ENCODE data around the gene COL5A1.

The COL5A1 gene

DNA sequence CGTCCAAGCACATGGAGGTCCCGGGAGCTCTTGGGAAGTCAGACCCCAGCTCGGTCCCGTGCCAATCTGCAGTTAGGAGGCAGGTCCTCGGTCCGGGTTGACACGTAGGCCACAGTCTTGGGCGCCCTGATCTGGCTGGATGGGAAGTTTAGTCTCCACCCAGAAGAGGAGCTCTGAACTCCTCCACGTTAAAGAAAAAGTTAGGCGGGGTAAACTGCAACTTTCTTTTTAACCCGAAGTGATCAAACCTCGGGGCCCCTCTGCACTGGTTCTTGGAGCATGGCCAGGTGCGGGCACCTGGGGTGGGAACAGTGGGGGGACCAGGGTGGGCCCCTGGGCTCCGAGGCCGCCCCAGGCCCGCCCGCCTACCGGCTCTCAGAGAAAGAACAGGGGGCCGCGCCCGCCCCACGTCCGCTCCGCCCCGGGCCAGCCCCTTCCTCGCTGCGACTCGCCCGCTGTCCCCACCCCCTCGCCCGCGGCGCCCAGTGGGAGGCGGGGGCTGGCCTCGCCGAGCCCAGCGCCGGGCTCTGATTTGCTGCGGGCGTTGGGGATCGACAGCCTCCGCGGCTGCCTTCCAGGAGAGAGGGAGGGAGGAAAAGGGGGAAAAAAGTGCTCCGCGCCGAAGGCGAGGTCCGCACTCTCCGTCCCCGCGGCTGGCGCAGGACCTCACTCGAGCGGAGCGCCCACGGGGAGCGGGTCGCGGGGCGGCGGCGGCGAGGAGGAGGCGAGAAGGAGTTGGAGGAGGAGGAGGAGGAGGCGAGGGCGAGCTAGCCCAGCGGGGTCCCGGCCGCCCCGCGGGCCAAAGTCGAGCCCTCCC lies at the start of gene COL5A1:
Gene COL5A1 (plus strand): TSS at position 631 of the 817 bp plus-strand sequence. CDS start 385 bp downstream, outside the sequence.
- no peak for DNase-seq

- DNase-seq: no peak
Measured at GRCh38 chr9:134592018-134592818, 49.4 kb upstream of the COL5A1 start.

GRCh38 chr9:134592819-134593200 lies 48.8 kb upstream of the COL5A1 start:
- DNase-seq: no peak

- no peak for DNase-seq
Measured at GRCh38 chr9:134593286-134594077, 48.1 kb upstream of the COL5A1 start.

- no peak for DNase-seq
Measured at GRCh38 chr9:134594078-134594941, 47.3 kb upstream of the COL5A1 start.

DNA sequence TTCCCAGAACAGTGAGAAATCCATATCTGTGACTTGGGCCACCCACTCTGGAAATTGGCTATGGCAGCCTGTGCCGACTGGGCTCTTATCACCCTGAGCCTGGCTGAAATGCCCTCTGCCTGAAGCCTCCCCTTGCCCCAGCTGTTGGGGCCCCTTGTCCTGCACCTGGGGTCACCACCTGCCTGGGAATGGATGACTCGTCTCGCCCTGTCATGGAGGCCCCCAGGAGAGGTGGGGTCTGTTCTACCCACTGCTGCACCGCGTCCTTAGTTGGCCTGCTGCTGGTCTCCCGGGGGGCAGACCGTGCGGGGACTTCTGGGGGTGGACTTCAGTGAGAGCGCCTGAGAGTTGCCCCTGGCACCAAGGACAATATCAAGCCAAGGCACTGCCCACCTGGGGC lies 46.6 kb upstream of the COL5A1 start:
- DNase-seq: no peak

DNA sequence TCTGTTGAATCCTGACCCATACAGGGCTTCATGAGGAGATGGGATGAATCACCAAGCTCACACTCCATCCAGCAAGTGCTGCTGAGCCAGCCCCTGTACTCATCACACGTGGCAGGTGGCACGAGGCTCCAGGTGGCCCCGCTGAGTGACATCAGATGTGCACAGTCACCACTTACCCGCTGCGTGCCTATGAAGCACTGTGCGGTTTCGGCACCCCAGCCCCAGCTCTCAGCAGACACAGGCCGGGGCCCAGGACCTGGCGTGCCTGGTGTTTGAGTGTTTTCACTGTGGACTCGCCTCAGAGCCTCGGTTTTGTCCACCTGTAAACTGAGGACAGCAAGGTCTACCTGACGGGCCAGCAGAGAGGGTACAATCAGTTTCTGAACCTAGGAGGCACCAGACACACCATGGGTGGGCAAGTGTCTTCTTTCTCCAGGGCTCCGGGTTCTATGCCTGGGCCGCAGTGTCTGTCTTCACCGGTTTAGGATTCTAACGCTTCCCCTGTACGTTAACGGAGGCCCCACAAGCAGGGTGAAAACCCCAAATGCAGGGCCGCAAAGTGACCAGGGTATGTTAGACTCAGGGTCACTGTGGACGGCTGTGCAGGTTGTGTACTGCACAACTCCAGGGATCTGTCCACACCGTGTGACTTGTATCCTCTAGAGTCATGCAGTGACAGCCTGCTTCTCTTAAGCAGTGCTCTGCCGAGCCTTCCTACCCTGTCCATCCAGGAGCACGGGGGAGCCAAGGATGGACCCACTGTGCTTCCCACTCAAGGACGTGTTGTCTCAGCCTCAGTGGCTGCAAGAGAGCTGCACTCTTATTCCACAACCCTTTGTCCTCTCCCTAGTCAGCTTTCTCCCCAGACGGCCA lies 44.3 kb upstream of the COL5A1 start:
- no peak for DNase-seq

DNA sequence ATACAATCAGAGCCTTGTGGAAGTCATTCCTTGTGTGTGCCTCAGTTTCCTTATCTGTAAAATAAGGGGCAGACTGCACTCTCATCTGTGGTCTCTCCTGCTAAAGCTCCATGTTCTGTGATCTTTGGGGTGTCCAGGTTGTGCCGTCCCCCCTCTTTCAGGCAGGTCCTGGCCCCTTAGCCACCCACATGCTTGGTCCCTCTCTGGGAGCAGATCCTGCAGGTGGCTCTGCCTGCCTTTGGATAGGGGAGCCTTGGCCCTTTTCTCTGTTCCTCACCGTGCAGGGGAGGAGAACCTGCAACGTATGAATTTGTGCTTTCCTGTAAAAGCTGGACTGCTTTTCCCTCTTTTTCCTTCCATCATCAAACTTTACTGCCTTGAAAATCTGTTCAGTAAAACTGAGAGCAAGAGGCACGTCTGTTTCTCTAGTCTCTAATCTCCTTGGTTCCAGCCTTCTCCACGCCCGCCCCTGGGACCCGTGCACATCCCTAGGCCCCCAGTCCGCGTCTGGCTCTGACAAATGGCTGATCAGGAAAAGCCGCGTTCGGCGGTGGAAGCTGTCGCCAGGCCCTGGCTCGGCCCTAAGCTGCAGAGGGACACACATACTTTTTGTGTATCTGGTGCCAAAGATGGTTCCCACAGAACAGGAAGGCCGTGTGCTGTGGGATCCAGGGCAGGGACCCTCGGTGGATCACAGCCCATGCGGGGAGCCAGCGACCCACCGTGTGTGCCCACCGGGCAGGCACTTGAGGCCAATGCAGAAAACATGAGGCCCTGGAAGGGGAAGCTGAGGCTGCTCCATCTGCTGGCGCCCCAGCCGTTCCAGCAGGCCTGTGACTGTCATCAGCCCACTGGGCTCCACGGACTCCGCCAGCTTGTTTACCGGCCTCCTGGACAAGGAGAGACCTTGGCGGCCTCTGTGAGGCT lies 43.4 kb upstream of the COL5A1 start:
- DNase-seq: no peak

DNA sequence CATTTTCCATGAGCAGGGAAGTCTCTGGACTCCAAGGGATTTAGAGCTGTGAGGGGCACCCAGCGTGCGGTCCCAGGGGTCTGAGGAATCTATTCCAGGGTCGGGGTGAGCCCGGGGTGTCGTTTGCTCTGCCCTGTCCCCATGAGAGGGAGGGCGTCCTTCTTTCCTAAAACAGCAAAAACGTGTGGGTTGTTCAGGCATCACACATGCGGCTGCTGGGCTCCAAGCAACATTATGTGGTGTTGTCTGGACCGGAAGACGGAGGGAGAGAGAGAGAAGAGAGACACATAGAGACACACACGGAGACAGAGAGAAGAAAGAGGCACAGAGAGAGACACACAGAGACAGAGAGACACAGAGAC lies 42.7 kb upstream of the COL5A1 start:
- no peak for DNase-seq

DNA sequence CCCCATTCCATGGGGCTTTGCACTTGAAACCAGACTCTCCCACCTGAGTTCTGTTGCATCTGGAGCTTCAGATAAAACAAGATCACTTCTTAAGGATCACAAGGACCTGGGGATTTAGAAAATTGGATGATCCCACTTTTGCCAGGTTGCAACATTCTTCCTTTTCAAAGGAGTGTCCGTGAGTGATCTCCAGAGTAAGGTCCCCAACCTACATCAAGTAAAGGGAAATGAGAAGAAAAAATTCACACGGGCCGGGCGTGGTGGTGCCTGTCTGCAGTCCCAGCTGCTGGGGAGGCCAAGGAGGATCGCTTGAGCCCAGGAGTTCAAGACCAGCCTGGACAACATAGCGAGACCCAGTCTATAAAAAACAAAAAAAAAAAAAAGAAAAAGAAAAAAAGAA lies 41.2 kb upstream of the COL5A1 start:
- DNase-seq: no peak

GRCh38 chr9:134600836-134601638 lies 40.6 kb upstream of the COL5A1 start:
- DNase-seq: no peak

- no peak for DNase-seq
Measured at GRCh38 chr9:134601764-134602163, 39.8 kb upstream of the COL5A1 start.

- no peak for DNase-seq
Measured at GRCh38 chr9:134602547-134603362, 38.8 kb upstream of the COL5A1 start.

- DNase-seq: no peak
Measured at GRCh38 chr9:134604834-134605233, 36.8 kb upstream of the COL5A1 start.

- no peak for DNase-seq
Measured at GRCh38 chr9:134605351-134605965, 36.1 kb upstream of the COL5A1 start.

- no peak for DNase-seq
Measured at GRCh38 chr9:134605966-134606357, 35.6 kb upstream of the COL5A1 start.

GRCh38 chr9:134606951-134607731 lies 34.5 kb upstream of the COL5A1 start:
- DNase-seq: no peak
